Fibroblast of skin of abdomen (primary cell): Measurements from ENCODE around the gene PDZD7.
A peak's percentile ranks its signal among the peaks of the same experiment; 100 is the strongest.

Experiments
- DNase-seq: peaks from one replicate; pipeline ENCODE4 v3.0.0-alpha.2; 2013

PDZD7 gene

DNA sequence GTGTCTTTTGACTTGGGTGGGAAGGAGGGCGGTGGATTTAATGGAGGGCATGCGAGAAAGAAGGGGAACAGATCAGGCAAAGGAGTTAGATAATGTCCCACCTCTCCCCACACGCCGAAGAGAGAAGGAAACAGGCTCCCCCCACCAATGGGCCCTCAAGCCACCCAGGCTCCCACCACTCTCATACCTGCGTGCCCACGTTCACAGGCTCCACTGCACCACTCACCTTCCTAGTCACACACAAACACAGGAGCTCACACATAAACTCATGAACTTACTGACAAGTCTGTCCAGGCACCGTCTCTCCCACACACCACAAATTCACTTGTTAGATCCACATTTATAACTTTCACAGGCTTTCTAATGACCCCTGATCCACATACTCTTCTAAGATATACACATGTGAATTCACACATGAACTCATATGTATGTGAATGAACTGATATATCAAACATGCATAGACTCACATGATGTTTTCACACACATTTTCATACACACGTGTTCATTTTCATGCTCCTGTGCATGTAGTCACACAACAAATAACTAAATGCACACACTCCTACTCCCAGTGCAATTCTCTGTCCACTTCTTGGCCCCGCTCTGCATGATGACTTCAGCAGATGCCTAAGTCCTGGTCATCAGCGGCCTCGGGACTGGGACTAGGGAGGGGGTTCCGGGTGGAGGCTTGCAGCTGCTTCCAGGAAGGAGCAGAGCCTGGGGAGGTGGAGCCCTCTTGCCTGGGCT, 29.8 kb downstream of the PDZD7 start:
- DNase-seq: peak; percentile 76

DNA sequence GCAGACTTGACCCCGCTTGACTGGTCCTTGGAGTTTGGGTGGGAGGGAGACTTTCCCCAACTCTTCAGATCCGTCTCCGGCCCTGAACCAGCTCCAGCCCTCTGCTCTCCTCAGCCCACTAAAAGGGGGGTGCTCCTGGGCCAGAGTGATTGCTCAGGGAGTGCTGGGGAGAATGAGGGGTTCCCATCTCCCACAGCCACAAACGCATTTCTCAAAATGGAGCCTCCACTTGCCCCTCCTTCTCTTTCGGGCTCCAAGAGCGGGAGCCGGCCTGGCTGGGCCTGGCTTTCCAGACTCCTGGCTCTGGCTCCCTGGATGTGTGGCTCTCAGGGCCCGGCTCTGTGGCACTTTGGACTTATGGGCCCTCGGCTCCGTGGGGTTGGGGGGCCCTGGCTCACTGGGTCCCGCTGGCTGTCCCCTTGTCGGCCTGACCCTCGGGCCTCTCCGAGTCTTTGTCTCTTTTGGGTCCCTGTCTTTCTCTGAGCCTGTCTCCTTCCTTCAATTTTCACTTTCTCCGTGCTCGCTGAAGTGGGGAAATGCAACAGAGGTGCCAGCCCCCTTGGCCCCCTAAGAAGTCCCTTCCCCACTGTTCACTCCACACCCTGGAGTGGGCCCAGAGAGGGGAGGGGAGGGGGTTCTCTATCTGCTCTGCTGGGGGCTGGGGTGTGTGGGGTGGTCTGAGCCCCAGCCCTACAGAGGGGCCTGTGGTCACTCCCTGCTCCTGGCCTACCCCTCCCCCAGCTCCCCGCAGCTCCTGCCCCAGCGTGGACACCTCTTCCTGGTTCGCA, 30.6 kb downstream of the PDZD7 start:
- no peak for DNase-seq

DNA sequence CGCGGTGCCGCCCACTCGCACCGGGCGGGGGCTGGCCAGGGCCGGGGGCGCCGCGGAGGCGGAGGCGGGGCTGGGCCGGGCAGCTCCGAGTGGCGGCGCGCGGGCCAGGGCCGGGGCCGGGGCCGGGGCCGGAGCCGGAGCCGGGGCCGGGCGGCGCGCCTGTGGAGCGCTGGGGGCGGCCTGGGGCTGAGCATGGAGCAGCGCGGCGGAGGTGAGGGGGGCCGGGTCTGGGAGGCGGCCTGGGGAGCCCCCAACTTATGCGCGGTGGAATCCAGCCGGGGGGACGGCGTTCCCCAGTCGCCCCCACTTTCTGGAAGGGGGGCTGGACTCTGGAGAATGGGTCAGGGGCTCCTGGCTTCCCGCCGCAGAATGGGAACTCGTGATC, 31.2 kb downstream of the PDZD7 start, which contains the start of gene LZTS2:
Gene LZTS2 (plus strand): TSS at position 67 of the 385 bp plus-strand sequence. CDS start 2,731 bp downstream, outside the sequence.
- no peak for DNase-seq

DNA sequence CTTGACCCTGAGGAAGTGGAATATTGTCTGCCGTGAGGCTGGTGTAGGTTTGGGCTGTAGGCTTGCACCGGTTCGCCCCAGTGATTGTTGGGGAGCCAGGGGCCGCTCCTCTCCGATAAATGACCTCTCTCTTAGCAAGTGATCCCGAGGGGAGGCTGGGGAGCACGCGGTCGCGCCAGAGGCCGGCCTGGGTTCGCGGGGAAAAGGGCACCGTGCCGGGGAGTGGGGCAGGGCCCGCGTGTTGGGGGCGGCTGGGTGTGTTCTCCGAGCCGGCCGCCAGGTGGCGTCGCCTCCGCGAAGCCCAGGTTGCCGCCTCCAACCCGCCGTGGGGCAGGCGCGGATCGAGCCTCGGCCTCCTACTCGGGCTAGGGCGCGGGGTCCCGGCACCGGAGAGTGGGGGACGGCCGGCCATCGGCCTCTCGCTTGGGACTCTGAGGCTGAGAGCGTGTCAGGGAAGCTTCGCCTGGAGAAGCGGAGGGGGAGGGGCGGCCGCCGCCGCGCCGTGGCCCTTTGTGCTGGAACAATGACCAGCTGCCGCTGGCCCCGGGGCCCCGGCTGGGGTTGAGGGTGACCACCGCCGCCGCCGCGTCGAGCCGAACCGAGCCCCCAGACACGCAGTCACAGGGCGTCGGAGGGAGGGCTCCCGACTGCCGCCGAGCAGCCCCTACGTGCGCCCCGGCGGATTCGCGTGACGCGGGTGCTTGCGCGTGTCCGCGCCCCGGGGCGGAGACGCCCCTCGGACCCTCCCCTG, 31.8 kb downstream of the PDZD7 start:
- peak; percentile 74 for DNase-seq

DNA sequence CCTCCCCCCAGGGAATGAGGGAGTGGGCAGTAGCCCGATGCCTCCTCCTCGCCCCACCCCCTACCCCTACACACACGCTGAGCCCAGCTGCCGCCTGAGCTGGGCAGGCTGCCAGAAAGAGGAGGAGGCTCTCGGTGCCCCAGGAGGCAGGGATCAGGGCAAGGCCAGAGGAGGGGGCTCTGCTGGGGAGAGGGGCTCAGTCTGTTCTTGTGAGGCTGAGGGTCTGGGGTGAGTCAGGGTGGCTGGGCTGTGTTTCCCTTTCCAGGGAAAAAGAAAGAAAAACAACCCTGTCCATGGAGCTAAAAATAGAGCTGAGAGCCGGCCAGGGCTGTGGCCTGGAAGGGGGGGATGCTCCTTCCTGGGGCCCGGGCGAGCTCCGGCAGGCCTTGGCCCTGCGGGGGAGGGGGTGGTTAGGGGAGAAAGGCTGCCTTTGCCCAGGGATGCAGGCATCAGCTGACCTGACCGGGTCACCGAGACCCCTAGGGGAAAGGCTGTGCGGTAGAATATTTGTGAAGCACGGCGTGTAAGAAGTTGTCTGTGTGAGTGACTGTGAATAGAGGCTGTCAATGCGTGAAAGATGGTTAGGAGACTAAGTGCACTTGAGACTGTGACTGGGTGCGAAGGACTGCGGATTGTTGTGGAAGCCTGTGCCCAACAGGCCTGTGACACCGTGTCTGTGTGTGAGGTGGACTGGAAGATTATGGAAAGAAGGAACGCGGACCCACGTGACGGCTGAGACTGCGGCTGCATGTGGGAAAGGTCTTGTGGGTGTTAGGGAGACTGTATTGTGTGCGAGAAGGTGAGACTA, 32.5 kb downstream of the PDZD7 start:
- DNase-seq: peak; percentile 82

DNA sequence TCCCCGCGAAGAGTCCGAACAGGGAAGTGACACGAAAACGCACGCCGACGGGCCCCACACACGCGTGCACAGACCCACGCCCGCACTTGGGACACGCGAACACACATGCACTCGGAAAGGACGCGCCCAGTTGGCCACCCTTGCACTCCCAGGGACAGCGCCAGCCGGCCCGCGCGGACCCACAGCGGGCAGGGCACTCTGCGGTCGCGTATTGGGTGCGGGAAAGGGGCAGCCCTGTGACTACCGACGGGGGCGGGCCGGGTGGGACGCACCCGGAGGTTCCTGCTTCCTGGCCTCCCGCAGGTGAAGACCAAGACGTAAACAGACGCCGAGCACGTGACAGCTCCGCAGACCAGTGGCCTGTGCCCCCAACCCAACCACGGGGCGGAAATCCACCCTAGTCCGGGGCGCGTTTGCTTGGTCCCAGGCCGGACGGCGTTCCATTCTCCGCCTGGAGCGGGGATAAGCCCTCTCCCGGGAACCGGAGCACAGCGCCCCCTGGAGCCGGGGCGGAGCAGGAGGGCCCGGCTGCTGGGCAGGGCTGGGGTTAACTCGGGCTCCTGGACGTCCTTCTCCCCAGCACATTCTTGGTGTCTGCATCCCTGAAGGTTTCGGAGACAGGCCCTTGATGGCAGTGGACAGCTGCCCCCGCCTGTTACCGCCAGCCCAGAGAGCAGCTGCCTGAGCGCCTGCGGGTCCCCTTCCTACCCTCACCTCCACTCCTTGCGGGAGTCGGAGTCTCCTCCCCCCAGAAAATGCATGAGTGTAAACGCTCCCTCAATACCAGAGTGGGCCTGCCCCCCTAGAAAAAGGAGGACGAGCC, 33.4 kb downstream of the PDZD7 start:
- DNase-seq: peak; percentile 68

DNA sequence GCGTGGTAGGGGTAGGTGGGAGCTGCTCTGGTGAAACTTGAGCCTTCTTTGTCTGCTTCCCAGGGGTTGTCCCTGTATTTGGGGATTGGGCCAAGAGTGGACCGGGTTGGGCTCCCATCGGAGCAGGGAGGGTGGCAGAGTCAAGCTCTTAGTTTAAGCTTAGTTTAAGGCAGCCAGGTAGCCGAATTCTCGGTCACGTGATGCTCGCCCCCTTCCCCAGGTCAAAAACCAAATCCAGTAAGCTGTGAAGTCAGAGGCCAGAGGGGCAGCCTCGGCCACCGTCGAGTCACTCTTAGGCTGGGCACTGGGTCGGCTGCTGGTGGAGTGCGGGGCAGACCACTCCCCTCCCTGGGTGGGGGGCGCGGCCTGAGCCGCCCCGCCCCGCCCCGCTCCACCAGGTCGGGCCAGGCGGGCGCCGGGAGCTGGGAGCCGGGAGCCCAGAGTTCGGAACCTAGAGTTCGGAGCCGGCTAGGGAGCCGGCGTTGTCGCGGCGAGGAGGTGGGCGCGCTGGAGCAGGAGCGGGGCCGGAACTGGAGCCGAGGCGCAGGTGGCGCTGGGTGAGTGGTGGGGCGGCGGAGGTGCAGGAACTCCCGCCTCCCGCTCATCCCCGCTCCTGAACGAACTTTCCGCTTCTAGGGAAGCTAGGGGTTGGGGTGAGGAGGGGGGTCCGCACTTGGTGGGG, 34.1 kb downstream of the PDZD7 start:
- no peak for DNase-seq

DNA sequence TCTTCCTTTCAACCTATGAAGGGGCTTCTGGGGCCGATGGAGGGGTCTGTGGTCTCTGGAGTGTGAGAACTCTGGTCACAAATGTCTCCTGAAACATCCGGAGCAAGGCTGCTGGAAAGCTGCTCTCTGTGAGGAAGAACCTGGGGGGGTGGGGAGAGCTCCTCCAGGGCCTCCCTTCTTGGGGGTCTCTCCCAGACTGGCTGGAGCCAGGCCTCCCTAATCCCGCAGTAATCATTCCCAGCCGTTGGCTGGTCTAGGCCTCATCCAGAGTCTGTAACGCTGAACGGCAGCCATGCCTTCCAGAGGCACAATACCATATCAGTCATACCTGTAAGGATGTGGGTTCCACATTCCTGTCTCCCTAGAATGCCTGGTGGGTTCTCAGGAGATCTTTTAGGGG, 35.7 kb downstream of the PDZD7 start:
- DNase-seq: peak; percentile 52

DNA sequence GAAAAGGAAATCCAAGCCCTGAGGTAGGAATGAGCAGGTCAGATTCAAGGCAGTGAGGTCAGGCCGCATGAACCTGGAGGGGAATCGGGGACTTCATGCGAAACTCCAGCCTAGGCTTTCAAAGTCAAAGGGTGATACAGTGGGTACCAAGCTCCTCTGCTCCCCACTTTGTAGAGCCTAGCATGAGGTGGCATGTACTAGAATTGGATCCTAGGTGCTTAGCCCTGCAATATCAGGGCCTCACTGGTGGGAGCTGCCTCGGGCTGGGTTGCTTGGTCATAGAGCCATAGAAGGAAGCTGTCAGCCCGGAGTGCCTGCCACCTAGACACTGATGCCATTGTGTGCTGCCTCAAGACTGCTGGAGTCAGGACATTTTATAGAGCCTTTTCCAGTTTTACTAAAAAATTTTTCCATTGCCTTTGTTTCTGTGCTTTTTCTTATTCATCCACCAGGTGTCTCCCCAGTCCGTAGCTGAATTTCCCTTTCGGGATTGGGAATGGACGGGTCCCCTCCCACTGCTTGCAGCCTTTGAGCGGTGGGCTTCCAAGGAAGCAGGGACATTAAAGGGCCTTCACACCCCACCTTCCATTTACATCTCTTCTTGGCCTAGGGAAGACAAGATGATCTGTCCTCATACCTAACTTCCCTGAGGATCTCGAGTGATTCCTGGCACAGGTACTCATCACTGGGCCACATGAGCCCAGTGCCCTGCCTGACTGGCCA, 36.8 kb downstream of the PDZD7 start:
- DNase-seq: peak; percentile 47

DNA sequence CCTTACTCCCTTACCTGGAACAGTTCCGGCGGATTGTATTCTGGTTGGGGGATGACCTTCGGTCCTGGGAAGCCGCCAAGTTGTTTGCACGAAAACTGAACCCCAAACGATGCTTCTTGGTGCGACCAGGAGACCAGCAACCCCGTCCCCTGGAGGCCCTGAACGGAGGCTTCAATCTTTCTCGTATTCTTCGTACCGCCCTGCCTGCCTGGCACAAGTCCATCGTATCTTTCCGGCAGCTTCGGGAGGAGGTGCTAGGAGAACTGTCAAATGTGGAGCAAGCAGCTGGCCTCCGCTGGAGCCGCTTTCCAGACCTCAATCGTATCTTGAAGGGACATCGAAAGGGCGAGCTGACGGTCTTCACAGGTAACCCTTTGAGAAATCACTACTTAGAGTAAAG, 41.8 kb downstream of the PDZD7 start:
- no peak for DNase-seq

DNA sequence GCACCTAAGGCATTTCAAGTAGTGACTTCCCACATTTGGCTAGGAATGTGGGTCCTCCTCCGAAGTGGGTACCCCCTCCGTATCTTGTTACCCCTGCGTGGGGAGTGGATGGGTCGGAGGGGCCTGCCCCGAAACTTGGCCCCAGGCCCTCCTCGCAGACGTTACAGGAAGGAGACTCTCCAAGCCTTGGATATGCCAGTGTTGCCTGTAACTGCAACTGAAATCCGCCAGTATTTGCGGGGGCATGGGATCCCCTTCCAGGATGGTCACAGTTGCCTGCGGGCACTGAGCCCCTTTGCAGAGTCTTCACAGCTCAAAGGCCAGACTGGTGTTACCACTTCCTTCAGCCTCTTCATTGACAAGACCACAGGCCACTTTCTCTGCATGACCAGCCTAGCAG, 42.8 kb downstream of the PDZD7 start:
- no peak for DNase-seq

DNA sequence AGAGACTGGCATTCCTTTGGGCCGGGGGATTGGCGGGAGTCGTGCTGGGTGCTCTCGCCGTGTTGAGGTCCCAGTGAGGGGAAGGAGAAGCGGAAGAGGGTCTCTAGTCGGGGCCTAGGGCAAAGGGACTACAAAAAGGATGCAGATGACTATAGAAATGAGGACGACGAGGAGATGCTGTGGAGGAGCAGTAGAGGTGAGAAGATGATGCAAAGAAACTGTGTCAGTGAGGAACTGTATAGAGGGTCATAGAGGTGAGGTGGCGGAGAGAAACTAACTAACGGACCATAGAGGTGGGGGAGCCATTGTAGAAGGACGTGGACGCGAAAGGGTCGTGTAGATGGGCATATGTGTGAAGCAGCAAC, 43.3 kb downstream of the PDZD7 start:
- no peak for DNase-seq

DNA sequence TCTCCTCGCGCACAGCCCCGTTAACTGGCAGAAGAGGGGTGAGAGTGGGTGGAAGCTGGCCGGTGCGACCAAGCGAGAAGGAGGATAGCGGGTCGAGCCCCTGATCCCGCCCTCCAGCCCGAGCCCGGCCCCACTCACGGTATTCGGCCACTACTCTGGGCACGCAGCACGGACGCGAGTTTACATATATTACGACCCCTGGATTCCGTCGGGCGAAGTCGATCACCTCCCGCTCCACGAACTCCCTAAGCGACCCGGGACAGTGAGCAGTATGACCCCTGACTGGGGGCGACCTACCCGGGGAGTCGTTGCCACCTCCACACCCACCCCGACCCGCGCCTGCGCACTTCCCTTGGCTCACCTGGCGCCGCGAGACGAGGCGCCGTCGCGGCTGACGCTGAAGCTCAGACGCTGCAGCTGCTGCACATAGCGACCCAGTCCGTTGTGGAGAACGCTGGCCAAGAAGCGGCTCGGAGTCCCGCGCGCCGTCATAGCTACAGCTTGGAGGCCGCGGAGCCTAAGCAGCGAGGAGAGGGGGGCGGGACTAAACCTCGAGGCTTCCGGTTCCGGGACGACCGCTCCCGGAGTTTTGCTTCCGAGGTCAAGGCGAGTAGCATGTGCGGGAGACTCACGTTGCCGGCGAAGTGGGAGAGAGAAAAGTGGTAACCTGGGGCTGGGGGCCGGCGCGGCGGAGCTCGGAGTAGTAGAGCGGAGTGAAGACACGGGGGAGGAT, 43.8 kb downstream of the PDZD7 start, which contains the start of the genes MRPL43 and TWNK:
Gene MRPL43 (minus strand): TSS at position 546 of the 733 bp plus-strand sequence. CDS start 54 bp downstream, at position 492.
Gene TWNK (plus strand): TSS at position 592 of the 733 bp plus-strand sequence. CDS start 668 bp downstream, outside the sequence.
- peak; percentile 70 for DNase-seq

DNA sequence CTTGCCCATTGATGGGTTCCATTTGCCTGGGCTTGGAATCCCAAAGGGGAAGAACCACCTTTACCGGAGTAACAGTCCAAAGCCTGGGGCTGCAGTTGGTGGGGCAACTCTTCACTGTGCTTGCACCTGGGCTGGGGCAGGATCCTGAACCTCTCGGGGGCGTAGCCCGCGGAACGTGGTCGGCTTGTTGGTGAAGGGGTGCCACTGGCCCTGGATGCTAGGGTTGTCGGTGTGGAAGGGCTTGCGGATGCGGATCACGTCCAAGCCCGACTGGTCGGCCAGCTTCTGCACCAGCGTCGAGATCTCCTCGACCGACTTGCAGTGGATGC, 44.3 kb downstream of the PDZD7 start:
- DNase-seq: no peak

DNA sequence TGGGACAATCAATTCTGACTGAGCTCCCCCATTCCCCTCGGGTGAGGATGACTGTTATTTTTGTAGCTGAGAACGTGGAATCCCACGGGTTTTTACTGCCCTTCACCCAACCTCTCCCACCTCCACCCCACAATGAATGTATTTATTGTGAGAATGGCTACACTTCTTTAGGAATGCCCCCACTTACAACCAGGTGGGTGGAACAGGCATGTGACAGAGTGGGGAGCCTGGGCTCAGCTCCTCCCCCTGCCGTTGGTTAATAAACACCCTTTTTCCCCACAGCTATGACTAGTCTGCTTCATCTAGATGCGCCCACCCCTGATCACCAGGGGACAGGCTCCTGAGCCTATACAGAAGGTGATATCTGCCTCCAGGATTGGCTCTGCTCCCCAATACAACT, 45.6 kb downstream of the PDZD7 start:
- DNase-seq: no peak

DNA sequence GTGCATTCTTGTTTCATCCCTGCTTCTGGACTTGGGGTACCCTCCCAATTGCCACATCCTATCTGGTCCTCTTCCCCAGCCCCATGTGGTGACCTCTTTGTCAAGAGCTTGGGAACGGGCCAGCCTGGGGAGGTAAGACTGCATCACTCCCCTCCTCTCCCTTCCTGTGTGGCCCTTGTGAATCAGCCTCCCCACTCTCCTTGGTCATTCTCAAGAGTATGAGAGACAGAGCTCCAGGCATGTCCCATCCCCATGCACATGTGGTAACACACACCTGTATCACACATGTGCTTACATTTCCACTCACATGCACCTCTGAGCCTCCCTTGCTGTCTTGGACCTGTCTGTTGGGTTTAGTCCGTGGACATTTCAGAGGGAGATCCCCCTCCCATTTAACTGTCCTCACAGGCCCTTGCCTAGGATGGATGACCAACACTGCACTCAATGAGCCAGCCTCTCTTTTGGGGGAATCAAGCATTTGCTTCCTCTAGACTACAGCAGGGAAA, 46.2 kb downstream of the PDZD7 start:
- no peak for DNase-seq

DNA sequence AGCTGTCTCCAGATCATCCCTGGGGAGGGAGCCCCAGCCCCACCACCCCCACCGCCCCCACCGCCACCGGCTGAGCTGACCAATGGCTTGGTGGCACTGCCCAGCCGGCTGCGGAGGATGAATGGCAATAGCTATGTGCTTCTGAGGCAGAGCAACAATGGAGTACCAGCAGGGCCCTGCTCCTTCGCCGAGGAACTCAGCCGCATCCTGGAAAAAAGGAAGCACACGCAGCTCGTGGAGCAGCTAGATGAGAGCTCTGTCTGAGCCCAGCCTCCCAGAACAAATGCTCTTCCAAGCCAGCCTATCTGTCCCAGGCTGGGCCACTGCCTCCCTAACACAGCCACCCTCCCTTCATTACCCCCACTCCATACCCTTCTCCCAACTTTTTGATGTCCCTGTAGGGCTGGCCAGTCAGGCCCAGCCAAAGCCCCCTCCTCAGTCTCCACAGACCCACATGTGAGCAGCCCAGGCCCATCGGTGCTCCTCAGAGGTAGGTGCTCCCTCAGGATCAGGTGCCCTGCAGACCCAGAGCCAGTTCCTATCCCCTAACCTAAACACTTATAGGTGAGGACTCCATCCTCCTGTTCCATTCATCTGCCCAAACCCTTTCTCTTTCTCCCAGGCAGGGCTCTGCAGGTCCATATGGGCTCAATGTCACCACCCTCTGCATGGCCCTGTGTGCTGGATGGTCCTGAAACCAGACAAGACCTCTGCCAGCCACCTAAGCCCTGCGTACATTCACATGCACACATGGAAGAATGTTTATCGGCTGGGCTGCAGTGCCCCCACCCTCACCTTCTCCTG, 46.9 kb downstream of the PDZD7 start:
- DNase-seq: no peak
